NCI-H187 (cell line): ENCODE results near the gene HILPDA.
"Not testable (repeated sequence)": the region's sequence is repeated elsewhere in the genome, so short reads cannot be mapped to it uniquely, and the experiment has no call there.

Experiments
- DNase-seq, 2 experiments: peaks; one replicate each; lab custom pipeline; 2025; lab: John Stamatoyannopoulos, UW

HILPDA gene

GRCh38 chr7:128431754-128432153 lies 23.9 kb upstream of the HILPDA start:
- DNase-seq, result no peak

DNA sequence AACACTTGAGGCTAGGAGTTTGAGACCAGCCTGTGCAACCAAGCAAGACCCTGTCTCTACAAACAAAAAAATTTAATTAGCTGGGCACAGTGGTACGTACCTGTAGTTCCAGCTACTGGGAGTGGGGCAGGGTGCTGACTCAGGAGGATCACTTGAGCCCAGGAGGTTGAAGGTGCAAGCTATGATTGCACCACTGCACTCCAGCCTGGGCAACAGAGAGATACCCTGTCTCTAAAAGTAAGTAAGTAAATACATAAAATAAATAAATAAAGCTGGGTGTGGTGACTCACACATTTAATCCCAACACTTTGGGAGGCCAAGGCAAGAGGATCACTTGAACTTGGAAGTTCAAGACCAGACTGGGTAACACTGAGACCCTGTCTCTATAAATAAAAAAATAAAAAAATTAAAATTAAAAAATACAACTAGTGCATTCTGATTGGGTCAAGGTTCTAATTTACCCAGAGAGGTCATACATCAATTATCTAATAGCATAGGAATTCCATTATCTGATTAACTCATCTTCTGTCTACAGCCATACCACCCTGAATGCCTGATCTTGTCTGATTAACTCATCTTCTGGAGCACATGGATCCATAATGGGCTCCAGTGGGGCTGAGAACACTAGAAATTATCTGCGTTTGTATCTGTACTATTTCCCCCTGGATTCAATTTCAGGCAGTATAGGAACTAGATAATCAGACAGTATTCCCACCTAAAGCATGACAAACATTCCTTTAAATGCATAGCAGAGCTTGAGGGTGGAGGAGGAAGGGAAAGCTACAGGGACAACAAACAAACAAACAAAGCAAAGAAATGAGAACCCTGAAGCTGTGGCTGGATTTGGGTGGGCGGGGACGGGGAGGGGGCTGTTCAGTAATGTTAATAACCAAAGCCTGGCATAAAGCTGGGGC lies 21.0 kb upstream of the HILPDA start:
- no peak for DNase-seq

GRCh38 chr7:128435327-128435686 lies 20.4 kb upstream of the HILPDA start:
- no peak for DNase-seq

- DNase-seq, result no peak
Observed at GRCh38 chr7:128437426-128438332, 18.0 kb upstream of the HILPDA start.

- DNase-seq, result no peak
Observed at GRCh38 chr7:128442356-128442755, 13.3 kb upstream of the HILPDA start.

- DNase-seq, result no peak
Observed at GRCh38 chr7:128443831-128444600, 11.7 kb upstream of the HILPDA start.

GRCh38 chr7:128446306-128446705 lies 9.4 kb upstream of the HILPDA start:
- DNase-seq, result no peak

GRCh38 chr7:128447941-128448564 lies 7.6 kb upstream of the HILPDA start:
- DNase-seq, result no peak

DNA sequence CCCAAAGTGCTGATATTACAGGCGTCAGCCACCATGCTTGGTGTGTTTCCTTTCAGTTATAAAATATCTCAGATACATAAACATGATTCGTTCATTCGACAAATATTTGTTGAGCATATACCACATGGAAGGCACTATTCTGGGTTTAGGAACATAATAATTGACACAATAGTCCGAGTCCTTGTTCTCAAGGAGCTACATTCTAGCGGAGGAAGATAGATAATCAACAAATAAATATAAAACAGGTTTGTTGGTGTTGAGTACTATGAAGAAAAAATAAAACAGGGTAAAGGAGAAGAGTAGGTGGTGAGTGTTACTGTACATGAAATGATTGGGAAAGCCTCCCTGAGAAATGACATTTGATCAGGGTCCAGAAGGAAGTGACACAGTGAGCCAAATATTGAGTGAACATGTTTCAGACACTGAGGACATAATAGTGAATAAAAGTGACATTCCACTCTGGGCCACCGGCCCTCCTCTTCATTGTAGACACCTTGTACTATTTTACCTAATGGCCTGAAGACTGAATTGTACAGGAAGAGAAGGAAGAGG lies 6.9 kb upstream of the HILPDA start:
- no peak for DNase-seq

DNA sequence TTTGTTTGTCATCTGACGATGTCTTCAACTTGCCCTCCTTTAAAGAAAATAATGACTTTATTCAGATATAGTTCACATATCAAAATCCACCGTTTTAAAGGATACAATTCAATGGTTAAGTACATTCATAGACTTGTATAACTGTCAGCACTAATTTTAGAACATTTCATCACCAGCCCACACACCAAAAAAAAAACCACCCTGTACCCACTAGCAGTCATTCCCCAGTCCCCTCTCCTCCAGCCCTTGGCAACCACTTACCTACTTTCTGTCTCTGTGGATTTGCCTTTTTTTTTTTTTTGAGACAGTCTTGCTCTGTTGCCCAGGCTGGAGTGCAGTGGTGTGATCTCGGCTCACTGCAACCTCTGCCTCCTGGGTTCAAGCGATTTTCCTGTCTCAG lies 5.3 kb upstream of the HILPDA start:
- DNase-seq, result no peak

DNA sequence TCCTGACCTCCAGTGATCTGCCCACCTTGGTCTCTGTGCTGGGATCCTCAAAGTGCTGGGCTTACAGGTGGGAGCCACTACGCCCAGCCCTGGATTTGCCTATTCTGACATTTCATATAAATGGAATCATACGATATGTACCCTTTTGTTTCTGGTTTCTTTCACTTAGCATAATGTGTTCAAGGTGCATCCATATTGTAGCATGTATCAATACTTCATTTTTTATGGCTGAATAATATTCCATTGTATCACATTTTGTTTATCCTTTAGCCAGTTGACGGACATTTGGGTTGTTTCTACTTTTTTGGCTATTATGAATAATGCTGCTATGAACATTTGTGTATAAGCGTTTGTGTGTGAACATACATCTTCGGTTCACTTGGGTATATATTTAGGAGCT lies 4.8 kb upstream of the HILPDA start:
- DNase-seq, result no peak

DNA sequence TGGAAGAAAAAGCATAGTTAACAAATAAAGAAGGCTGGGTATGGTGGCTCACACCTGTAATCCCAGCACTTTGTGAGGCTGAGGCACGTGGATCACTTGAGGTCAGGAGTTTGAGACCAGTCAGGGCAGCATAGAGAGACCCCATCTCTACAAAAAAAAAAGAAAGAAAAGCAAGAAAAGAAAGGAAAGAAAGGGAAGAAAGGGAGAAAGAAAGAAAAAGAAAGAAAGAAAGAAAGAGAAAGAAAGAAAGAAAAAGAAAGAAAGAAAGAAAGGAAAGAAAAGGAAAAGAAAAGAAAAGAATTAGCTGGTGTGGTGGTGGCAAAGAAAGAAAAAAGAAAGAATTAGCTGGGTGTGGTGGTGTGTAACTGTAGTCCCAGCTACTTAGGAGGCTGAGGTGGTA lies 3.1 kb upstream of the HILPDA start:
- DNase-seq, result no peak

DNA sequence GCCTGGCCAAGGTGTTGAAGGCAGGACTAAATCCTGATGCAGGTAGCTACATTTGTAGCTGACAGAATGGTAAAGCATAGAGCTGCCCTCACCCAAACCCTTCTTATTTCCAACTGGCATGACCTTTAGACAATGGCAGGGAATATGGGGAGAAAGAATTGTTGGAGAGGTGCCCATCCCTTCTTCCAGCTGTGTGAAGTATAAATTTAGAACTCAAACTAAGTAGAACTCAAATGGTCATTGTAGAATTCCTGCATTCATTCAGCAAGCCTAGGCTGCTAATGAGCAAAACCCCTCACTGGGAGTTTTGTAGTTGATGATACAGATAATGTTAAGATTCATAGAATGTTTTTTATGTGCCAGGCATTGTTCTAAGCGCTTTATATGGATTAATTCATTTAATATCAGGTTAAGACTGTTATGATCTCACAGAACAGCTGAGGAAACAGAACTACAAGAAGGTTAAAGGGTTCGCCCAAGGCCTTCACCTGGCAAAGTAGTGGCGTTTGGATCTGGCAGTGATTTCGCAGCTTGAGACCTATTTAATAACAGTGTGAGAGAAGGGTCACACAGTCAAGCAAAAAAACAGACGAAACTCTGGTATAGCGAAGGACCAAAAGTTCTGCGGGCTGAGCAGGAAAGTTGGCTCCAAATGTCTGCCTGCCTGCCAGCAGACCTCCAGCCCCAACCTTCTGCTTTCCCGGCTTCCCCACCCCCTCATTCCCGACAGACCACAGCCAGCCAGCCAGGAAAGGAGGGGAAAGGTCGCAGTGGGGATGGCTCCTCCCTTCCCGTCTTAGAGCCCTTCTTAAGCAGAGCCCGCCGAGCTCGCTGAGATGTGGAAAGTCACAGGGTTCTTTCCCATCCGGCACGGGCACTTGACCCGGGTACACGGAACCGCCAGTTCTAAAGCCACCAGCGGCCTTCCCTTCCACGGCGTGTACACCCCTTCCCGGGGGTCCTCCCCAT lies 1.6 kb upstream of the HILPDA start:
- no peak for DNase-seq

DNA sequence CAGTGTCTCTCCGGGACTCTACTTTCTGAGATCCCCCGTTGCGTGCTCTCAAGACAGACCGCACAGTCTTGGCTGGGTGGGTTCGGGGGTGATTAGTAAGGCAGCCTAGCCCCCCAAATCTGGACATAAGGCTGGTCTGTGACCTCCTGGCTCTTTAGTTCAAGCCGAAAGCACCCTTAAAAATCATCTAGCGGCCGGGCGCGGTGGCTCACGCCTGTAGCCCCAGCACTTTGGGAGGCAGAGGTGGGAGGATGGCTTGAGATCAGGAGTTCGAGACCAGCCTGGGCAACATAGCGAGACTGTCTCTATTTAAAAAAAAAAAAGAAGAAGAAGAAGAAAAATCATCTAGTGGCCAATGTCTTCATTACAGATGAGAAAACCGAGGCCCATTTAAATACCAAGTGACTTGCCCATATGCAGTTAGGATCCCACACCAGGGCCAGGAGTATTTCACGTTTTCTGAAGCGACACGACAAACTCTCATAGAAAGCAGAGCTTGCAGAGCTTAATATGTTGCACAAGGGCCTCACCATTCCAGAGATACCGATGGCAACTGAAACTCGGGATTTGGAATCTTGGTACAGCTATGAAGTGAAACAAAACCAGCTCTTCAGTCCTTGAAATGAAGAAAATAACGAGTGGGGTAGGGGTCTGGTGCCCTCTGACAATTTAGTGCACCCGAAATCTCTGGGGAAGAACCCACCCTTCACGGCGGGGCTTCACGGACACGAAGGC lies 703 bp upstream of the HILPDA start:
- no peak for DNase-seq

- peak in 1 of 2 experiments; percentile 73 for DNase-seq
Observed at GRCh38 chr7:128456255-128456725, 612 bp downstream of the HILPDA start.

- not testable (repeated sequence) for DNase-seq
Observed at GRCh38 chr7:128457385-128457784, 1.7 kb downstream of the HILPDA start.

- no peak for DNase-seq
Observed at GRCh38 chr7:128458956-128459355, 3.3 kb downstream of the HILPDA start.

DNA sequence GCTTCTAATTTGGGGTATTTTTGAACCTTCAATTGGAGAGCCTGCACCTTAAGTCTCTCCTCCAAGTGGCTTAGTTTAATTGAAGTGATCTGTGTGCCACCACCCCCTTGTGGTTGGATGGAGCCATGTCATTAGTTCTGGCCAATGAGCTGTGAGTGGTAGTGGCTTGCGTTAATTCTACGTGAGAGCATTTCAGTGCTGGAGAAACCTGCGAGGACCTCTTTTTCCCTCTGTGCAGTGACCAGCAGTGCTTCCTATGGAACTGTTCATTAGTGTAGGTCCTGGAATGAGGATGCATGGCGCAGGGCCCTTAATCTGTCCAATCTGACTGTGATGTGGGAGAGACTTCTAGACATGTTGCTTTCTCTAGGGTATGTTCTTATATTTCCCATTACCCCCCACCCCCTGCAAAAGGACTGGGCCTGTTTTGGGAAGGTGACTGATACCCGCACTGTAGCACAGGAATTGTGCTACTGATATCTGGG lies 3.8 kb downstream of the HILPDA start:
- DNase-seq, result peak in 1 of 2 experiments; percentile 35

DNA sequence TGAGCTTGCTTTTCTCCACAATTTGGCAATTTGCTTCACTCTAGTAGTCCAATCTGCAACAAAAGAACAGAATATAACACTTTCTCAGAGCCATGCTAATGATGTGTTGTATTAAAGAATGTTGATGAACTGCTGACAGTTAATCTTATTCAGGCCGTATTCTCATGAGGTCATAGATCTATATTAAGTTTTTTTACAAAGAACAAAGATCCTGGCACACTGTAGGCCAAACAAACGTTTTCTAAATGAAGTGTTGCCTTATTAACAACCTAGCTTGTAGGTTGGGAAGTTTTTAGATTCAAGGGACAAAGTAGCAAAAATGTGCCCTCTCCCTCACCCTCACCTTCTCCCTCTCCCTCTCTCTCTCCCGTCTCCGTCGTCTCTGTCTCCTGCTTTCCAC lies 6.8 kb downstream of the HILPDA start:
- DNase-seq, result no peak
